ENCODE results near the gene ZG16.

GRCh38 chr16:29809031-29809747 lies 31.1 kb downstream of the ZG16 start:
- TF ChIP-seq POLR2A (IDR thresholded peaks at IDR 0.05) (no peak), CTCF (IDR thresholded peaks at IDR 0.05) (no peak), POLR2AphosphoS5 (IDR thresholded peaks at IDR 0.05) (no peak)
